ENCODE results near the gene CTF1.
"Not testable (repeated sequence)": the region's sequence is repeated elsewhere in the genome, so short reads cannot be mapped to it uniquely, and the experiment has no call there.

The CTF1 gene

GRCh38 chr16:30927789-30928378 is 31.5 kb downstream of the CTF1 start:
- in situ Hi-C loops (cut with HindIII; ENCODE audit: low sequenced_read_pairs): no loop called here

- in situ Hi-C loops (cut with HindIII; ENCODE audit: low sequenced_read_pairs): no loop called here
Observed at GRCh38 chr16:30928390-30928789, 32.0 kb downstream of the CTF1 start.

DNA sequence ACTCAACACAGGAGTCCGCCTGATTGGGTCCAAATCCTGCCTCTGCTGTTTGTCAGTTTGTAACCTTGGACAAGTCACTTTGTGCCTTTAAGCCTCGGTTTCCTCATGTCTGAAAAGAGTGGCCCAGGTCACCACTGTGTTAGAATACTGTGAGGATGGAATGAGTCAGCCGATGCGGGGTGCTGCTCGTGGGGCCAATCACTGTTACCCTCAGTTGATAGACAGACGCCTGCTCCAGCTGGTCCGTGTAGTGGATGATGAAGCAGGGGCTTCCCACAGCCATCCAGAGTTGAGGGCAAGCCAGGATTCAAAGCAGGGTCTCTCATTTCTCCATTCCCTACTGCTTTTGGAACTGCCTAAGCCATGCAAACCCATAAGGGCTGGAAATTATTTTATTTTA is 32.8 kb downstream of the CTF1 start:
- in situ Hi-C loops (cut with HindIII; ENCODE audit: low sequenced_read_pairs): no loop called here

GRCh38 chr16:30930160-30930571 is 33.8 kb downstream of the CTF1 start:
- in situ Hi-C loops (cut with HindIII; ENCODE audit: low sequenced_read_pairs): no loop called here

DNA sequence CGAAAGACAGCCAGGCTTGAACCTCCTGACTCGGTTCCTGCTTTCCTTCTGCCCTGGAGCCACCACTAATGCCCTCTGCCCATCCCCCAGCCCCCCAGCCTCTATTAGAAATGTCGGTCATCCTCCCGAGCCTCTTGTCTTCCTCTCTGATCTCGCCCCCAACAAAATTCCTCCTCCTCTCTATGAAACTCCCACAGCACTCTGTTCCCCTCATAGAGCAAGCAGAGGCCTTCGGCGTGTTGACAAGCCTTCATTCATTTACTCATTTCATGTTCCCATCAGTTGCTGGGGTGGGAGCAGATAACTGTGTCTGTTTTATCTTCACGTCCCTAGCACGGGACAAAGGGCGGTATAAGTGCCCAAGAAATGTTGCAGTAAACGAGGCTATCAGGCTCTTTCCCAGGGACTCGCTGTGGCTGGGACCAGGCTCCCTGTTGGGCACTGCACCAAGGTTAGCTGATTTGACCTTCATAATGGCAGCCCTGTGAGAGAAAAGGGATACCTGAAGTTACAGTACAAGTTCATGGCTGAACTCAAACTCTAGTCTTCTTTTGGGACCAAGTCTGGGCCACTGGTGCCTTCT is 34.7 kb downstream of the CTF1 start:
- in situ Hi-C loops (cut with HindIII; ENCODE audit: low sequenced_read_pairs): no loop called here

DNA sequence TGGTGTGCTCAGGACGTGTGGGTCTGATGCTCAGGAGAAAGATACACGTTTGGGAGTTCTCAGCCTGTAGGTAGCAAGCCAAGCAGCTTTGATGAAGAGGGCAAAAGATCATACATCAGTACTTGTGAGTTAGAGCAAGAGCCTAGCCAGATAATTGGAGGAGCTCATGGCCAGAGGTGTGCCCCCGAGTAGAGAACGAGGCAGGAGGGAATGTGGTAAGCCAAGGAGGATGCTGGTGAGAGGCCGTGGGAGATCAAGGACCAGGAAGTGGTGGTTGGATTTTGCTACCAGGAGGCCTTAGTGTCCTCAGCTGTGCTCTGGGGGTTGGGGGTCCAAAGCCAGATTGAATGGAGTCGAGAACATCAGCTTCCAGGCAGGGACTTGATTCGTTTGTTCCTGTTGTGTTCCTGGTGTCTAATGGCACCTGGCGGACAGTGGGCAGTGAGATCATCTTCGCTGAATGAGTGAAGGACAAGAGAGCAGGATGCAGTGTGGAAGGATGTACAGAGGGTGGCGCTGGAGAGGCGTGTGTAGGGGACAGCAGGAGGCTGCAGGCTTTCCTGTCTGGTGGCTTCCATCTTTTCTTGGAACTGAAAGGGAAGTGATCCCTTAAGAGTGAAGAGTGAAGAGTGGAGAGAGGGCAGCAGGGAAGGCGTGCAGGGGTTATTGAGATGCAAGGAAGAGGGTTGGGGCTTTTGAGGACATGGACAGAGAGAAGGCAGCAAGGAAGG is 38.6 kb downstream of the CTF1 start:
- in situ Hi-C loops (cut with HindIII; ENCODE audit: low sequenced_read_pairs): no loop called here

GRCh38 chr16:30937692-30938091 is 41.3 kb downstream of the CTF1 start:
- in situ Hi-C loops (cut with HindIII; ENCODE audit: low sequenced_read_pairs): no loop called here

- in situ Hi-C loops (cut with HindIII; ENCODE audit: low sequenced_read_pairs): not testable (repeated sequence)
Observed at GRCh38 chr16:30939571-30939970, 43.2 kb downstream of the CTF1 start.

DNA sequence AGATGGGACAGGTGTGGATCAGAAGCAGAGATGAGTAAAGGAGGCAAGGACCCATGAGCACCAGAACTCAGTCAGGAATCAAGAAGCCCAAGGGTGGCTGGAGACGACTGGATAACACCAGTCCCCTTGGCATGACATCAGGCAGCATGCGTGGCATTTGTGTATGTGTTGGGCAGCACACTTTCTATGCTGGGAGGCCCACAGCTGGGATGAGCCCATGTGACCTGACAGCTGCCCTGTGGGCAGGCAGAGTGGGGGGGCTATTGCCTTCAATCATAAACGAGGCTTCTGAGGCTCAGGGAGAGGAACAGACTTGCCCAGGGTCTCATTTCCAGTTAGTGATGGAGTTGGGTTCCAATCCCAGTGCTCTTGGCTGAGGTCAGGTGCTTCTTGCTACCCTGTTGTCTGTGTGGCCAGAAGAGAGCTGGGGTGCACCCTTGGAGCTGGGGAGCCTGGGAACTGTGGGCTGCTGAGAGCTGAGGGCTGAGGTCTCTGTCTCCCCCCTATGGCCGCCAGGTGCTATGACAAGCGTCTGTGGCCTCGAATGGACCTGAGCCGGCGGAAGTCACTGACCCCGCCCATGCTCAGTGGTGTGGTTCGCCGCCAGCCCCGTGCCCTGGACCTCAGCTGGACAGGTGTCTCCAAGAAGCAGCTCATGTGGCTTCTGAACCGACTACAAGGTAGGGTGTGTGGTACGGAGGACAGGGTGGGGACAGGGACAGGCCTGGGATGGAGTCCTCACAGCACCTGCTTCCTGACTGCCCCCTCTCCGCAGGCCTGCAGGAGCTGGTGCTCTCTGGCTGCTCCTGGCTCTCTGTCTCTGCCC is 45.4 kb downstream of the CTF1 start:
- in situ Hi-C loops (cut with HindIII; ENCODE audit: low sequenced_read_pairs): no loop called here

- in situ Hi-C loops (cut with HindIII; ENCODE audit: low sequenced_read_pairs): no loop called here
Observed at GRCh38 chr16:30942426-30942806, 46.0 kb downstream of the CTF1 start.

DNA sequence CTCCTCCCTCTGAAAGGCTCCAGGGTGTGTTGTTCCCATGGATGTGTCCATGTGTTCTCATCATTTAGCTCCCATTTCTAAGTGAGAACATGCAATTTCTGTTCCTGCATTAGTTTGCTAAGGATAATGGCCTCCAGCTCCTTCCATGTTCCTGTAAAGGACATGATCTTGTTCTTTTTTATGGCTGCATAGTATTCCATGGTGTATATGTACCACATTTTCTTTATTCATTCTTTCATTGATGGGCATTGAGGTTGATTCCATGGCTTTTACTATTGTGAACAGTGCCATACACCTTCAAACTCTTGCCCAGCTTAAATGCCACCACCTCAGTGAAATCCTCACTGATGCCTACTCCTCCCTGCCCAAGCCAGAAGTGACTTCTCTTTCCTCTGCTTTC is 47.9 kb downstream of the CTF1 start:
- in situ Hi-C loops (cut with HindIII; ENCODE audit: low sequenced_read_pairs): no loop called here

GRCh38 chr16:30946671-30947540 is 50.5 kb downstream of the CTF1 start:
- in situ Hi-C loops (cut with HindIII; ENCODE audit: low sequenced_read_pairs): no loop called here

GRCh38 chr16:30947541-30947858 is 51.1 kb downstream of the CTF1 start:
- in situ Hi-C loops (cut with HindIII; ENCODE audit: low sequenced_read_pairs): no loop called here

GRCh38 chr16:30947859-30948666 is 51.6 kb downstream of the CTF1 start:
- in situ Hi-C loops (cut with HindIII; ENCODE audit: low sequenced_read_pairs): no loop called here

- in situ Hi-C loops (cut with HindIII; ENCODE audit: low sequenced_read_pairs): no loop called here
Observed at GRCh38 chr16:30948667-30949649, 52.5 kb downstream of the CTF1 start, which contains the start of gene ORAI3. ORAI3 (plus strand) TSS chr16:30949068; CDS start chr16:30949290, 222 bp downstream.

GRCh38 chr16:30949650-30950515 is 53.5 kb downstream of the CTF1 start:
- in situ Hi-C loops (cut with HindIII; ENCODE audit: low sequenced_read_pairs): no loop called here

- in situ Hi-C loops (cut with HindIII; ENCODE audit: low sequenced_read_pairs): no loop called here
Observed at GRCh38 chr16:30950516-30951065, 54.2 kb downstream of the CTF1 start.
